ENCODE data around the gene ZDHHC14.

- TF ChIP-seq CTCF (IDR thresholded peaks at IDR 0.05) (no peak), PHF8 (IDR thresholded peaks at IDR 0.05; ENCODE audit: borderline replicate concordance, low read depth) (no peak), BHLHE40 (IDR thresholded peaks at IDR 0.05; ENCODE audit: low read depth, low read length) (no peak), MAFK (IDR thresholded peaks at IDR 0.05; ENCODE audit: partially characterized antibody) (no peak), RFX5 (IDR thresholded peaks at IDR 0.05) (no peak), POLR2A (IDR thresholded peaks at IDR 0.05; ENCODE audit: low read length) (no peak), HOXA7 (CRISPR knock-in tag; IDR thresholded peaks at IDR 0.05) (no peak), CBX2 (IDR thresholded peaks at IDR 0.05; ENCODE audit: borderline replicate concordance, low read depth) (no peak), RAD21 (conservative IDR thresholded peaks at IDR 0.05 in 1 of 2, IDR thresholded peaks at IDR 0.05 in 1 of 2) (no peak), POLR2AphosphoS2 (conservative IDR thresholded peaks at IDR 0.05; ENCODE audit: low read length) (no peak), USF2 (IDR thresholded peaks at IDR 0.05) (no peak)
Observed at GRCh38 chr6:157520596-157521361, 139.8 kb downstream of the ZDHHC14 start.

Data from A549 (cell line).